GM06990 (cell line): ENCODE data around the gene GPR18.

Experiments used
- DNase-seq: peaks from one replicate; pipeline ENCODE4 v3.0.0-alpha.2; 2011; ENCODE audit not compliant: insufficient read length; ENCODE audit errors: extremely low read depth
- H3K27me3 ChIP-seq: replicated peaks from 2 replicates; pipeline ENCODE4 v1.6.0; 2011; ENCODE audit warnings: low read length; ENCODE audit not compliant: control insufficient read depth, insufficient read depth
- H3K36me3 ChIP-seq: 2 replicates; pipeline ENCODE4 v1.5.1; 2011; ENCODE audit warnings: low read length; ENCODE audit not compliant: control insufficient read depth, insufficient read depth
- H3K4me3 ChIP-seq: replicated peaks from 2 replicates; pipeline ENCODE4 v1.5.1; 2011; ENCODE audit warnings: low read depth, mild to moderate bottlenecking, control low read depth, low read length
- CTCF ChIP-seq: IDR thresholded peaks from 2 replicates; pipeline ENCODE4 v1.5.1; 2011; ENCODE audit warnings: low read length, control low read depth, mild to moderate bottlenecking, inconsistent platforms; ENCODE audit not compliant: insufficient read depth, poor library complexity, severe bottlenecking

Gene GPR18

GRCh38 chr13:99270518-99270917 is 12.3 kb upstream of the GPR18 start:
- no peak overlapping the region for H3K4me3 ChIP-seq
- TF ChIP-seq CTCF: no peak
- H3K36me3 ChIP-seq: 0 out of 2 replicates have a peak, but pooled peaks cover 1% of the 10 kb centered on the region
- DNase-seq: no peak
- no peaks in the 10 kb centered on the region for H3K27me3 ChIP-seq

- peak; percentile 52 for DNase-seq
- peaks cover 1% of the 10 kb centered on the region; the same call in 1 of the 2 replicates for H3K36me3 ChIP-seq
- TF ChIP-seq CTCF: peak; percentile 66
- no peak overlapping the region for H3K4me3 ChIP-seq
- H3K27me3 ChIP-seq: no peaks in the 10 kb centered on the region
Observed at GRCh38 chr13:99269627-99270241, 11.6 kb upstream of the GPR18 start.

- TF ChIP-seq CTCF: no peak
- H3K36me3 ChIP-seq: peaks cover 1% of the 10 kb centered on the region; the same call in 1 of the 2 replicates
- no peaks in the 10 kb centered on the region for H3K27me3 ChIP-seq
- DNase-seq: no peak
- no peak overlapping the region for H3K4me3 ChIP-seq
Observed at GRCh38 chr13:99268822-99269221, 10.6 kb upstream of the GPR18 start.

- no peak for TF ChIP-seq CTCF
- Histone ChIP-seq H3K4me3 (no peak overlapping the region), H3K27me3 (no peaks in the 10 kb centered on the region), H3K36me3 (peaks cover 1% of the 10 kb centered on the region; the same call in 1 of the 2 replicates)
- DNase-seq: no peak
Observed at GRCh38 chr13:99267927-99268326, 9.7 kb upstream of the GPR18 start.

- DNase-seq: no peak
Observed at GRCh38 chr13:99266827-99267226, 8.6 kb upstream of the GPR18 start.

More at GRCh38 chr13:99266827-99267226, 8.6 kb upstream of the GPR18 start:
- TF ChIP-seq CTCF: no peak
- H3K27me3 ChIP-seq: no peaks in the 10 kb centered on the region
- H3K4me3 ChIP-seq: no peak overlapping the region
- H3K36me3 ChIP-seq: peaks cover 1% of the 10 kb centered on the region; the same call in 1 of the 2 replicates
